NT2/D1 (cell line): ENCODE measurements around the gene LSAMP.

ENCODE experiments used
- YY1 ChIP-seq: IDR thresholded peaks from 2 replicates; pipeline ENCODE4 v1.6.1; 2011; ENCODE audit not compliant: insufficient read length, insufficient read depth
- ZNF274 ChIP-seq: IDR thresholded peaks from 2 replicates; pipeline ENCODE4 v1.6.1; 2011; ENCODE audit warnings: mild to moderate bottlenecking, low read depth, low read length

GRCh38 chr3:116035429-116035828, 409.9 kb downstream of the LSAMP start:
- TF ChIP-seq YY1 (no peak), ZNF274 (no peak)
